PC-9 (cell line): ENCODE results near the gene BRCA1.

Experiments used
- CTCF ChIP-seq: fragments of 200-600 bp; sonication (generic); conservative IDR thresholded peaks from 2 replicates; pipeline ENCODE4 v1.6.1; 2017; ENCODE audit warnings: mixed run types, antibody characterized with exemption, mild to moderate bottlenecking, moderate library complexity
- EZH2 ChIP-seq: fragments of 200-600 bp; sonication (generic); IDR thresholded peaks from 2 replicates; pipeline ENCODE4 v1.8.0; 2017; ENCODE audit warnings: antibody characterized with exemption, low read depth

DNA sequence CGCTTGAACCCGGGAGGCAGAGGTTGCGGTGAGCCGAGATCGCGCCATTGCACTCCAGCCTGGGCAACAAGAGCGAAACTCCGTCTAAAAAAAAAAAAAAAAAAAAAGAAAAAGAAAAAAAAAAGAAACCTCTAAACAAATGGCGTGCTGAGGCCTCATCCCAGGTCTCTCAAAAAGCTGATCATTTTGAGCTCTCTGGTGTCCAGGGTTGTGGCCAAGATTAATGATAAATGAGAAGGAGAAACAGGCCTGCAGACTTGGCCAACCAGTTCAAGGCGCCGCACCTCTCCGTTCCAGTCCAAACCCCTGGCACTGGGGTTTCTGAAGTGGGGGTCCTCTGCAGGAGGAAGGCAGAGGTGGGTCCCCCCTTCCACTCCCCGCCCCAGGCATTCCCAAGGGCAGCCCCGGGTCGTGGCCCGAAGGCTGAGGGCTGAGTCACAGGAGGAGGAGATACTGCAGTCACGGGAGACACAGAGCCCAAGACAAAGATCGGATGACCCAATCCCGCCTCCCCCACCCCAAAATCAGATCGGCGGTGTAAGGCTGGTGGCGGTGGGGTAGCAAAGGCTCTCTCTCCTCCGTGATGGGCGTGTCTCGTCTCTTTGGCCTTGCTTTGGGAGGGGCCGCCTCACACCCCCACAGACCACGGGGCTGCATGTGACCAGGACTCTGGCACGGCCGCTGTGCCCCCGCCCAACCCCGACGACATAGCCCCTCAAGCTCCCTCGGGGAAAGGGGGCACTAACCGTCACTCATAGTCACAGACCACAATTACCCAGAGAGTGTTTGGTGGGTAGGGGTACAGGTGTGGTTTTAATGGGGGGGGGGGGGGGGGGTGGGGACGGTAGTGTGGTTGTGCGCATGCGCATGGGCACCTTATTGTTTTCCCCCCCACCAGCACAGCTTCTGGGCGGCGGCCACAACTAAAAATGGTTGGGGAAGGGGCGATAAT, 104.1 kb downstream of the BRCA1 start:
- no peak for TF ChIP-seq CTCF
- TF ChIP-seq EZH2: no peak
